Endothelial cell of umbilical vein (primary cell): ENCODE measurements around the gene YEATS4. TPM values are rescaled to one million over a fixed set of nuclear protein-coding genes. Genes with fewer than 3 reads are reported as not detected.

ENCODE experiments used
- BruUV-seq: library from RNA; stranded (reverse); fragments of 400-500 nt; replicated peaks from 2 replicates; lab custom pipeline; 2021; lab: Mats Ljungman, UMichigan
- CTCF ChIA-PET: fragments of 300-600, 350-600 bp; sonication (Branson Sonifier 250); formaldehyde crosslinking; loops from one replicate; lab custom pipeline; 2021; ENCODE audit warnings: antibody characterized with exemption, inconsistent platforms; lab: Charles Lee
- POLR2A ChIA-PET: fragments of 300-600, 350-600 bp; sonication (Branson Sonifier 250); formaldehyde crosslinking; loops from one replicate; lab custom pipeline; 2021; ENCODE audit warnings: antibody characterized with exemption, inconsistent platforms; lab: Charles Lee
- DNase-seq: peaks from one replicate; pipeline ENCODE4 v3.0.0-alpha.2; 2011; ENCODE audit warnings: low read depth, low spot score
- FAIRE-seq: peaks from 2 replicates; lab custom pipeline; 2011; peaks lifted over from hg19 to GRCh38; lab: Jason Lieb, UNC
- H2AFZ ChIP-seq: 2 replicates; pipeline ENCODE4 v1.6.0; 2012; ENCODE audit warnings: low read depth, low read length, control low read depth, inconsistent platforms
- H3K27ac ChIP-seq: 2 replicates; pipeline ENCODE4 v1.5.1; 2011; ENCODE audit warnings: low read depth, mild to moderate bottlenecking, control low read depth, low read length, moderate library complexity; ENCODE audit not compliant: insufficient read depth
- H3K27me3 ChIP-seq, 2 experiments: 2 replicates each; pipeline versions ENCODE4 v1.6.0 to v1.6.1; 2011; ENCODE audit warnings: low read length in 2 of 2, mixed read lengths in 1 of 2; ENCODE audit not compliant: control insufficient read depth in 2 of 2, insufficient read depth in 2 of 2
- H3K36me3 ChIP-seq, 2 experiments: 2 replicates in 1 of 2; 3 replicates in 1 of 2; pipeline ENCODE4 v1.5.1; 2011; ENCODE audit warnings: low read length in 2 of 2, mild to moderate bottlenecking in 1 of 2, moderate library complexity in 1 of 2; ENCODE audit not compliant: control insufficient read depth in 2 of 2, insufficient read depth in 2 of 2; ENCODE audit errors: extremely low read depth in 1 of 2
- H3K4me1 ChIP-seq: 3 replicates; pipeline ENCODE4 v1.5.1; 2011; ENCODE audit warnings: mild to moderate bottlenecking, low read length; ENCODE audit not compliant: control insufficient read depth, insufficient read depth; ENCODE audit errors: extremely low read depth
- H3K4me2 ChIP-seq: 2 replicates; pipeline ENCODE4 v1.6.1; 2011; ENCODE audit warnings: low read length, control low read depth, mixed read lengths; ENCODE audit not compliant: insufficient read depth
- H3K4me3 ChIP-seq, 3 experiments: fragments of 200-600 bp in 1 of 3; sonication (generic), shearing (Covaris generic) in 1 of 3; replicated peaks in 1 of 3; 2 replicates each; pipeline ENCODE4 v1.5.1; 2011 to 2016; ENCODE audit warnings: control low read depth in 3 of 3, low read length in 3 of 3, mild to moderate bottlenecking in 2 of 3, inconsistent platforms in 1 of 3, low read depth in 1 of 3, moderate library complexity in 1 of 3; ENCODE audit not compliant: insufficient read depth in 1 of 3
- H3K79me2 ChIP-seq: 2 replicates; pipeline ENCODE4 v1.6.0; 2012; ENCODE audit warnings: low read length, inconsistent platforms; ENCODE audit not compliant: control insufficient read depth, insufficient read depth
- H3K9ac ChIP-seq: replicated peaks from 2 replicates; pipeline ENCODE3; 2011; ENCODE audit warnings: low read length, control low read depth; ENCODE audit not compliant: insufficient read depth; ENCODE audit errors: extremely low read depth
- H3K9me1 ChIP-seq: replicated peaks from 3 replicates; pipeline ENCODE4 v1.6.0; 2011; ENCODE audit warnings: mild to moderate bottlenecking, low read length; ENCODE audit not compliant: control insufficient read depth, insufficient read depth; ENCODE audit errors: extremely low read depth
- H3K9me3 ChIP-seq: replicated peaks from 2 replicates; pipeline ENCODE4 v1.5.1; 2012; ENCODE audit warnings: low read length, inconsistent platforms; ENCODE audit not compliant: control insufficient read depth, insufficient read depth
- H4K20me1 ChIP-seq: replicated peaks from 2 replicates; pipeline ENCODE3; 2011; ENCODE audit warnings: mild to moderate bottlenecking, low read length; ENCODE audit not compliant: control insufficient read depth, insufficient read depth; ENCODE audit errors: extremely low read depth
- EZH2 ChIP-seq: IDR thresholded peaks from 2 replicates; pipeline ENCODE4 v1.6.1; 2012; ENCODE audit warnings: borderline replicate concordance, low read depth, mild to moderate bottlenecking, moderate library complexity, low read length, inconsistent platforms; ENCODE audit not compliant: severe bottlenecking
- FOS ChIP-seq: IDR thresholded peaks from 2 replicates; pipeline ENCODE4 v1.6.1; 2011; ENCODE audit warnings: mild to moderate bottlenecking, low read length, moderate library complexity, borderline replicate concordance; ENCODE audit not compliant: insufficient read depth
- GATA2 ChIP-seq: IDR thresholded peaks from 2 replicates; pipeline ENCODE4 v1.7.0; 2011; ENCODE audit warnings: low read depth, mild to moderate bottlenecking, moderate library complexity, mixed read lengths, low read length; ENCODE audit not compliant: insufficient read length, insufficient read depth
- JUN ChIP-seq: IDR thresholded peaks from 2 replicates; pipeline ENCODE4 v1.6.1; 2011; ENCODE audit warnings: borderline replicate concordance, low read depth; ENCODE audit not compliant: insufficient read length, insufficient read depth
- MYC ChIP-seq: IDR thresholded peaks from one replicate; pipeline ENCODE4 v1.6.1; 2011; ENCODE audit warnings: mild to moderate bottlenecking, low read depth, low read length
- POLR2A ChIP-seq: IDR thresholded peaks from 2 replicates; pipeline ENCODE4 v1.6.1; 2012; ENCODE audit warnings: low read depth, mild to moderate bottlenecking, control low read depth, low read length
- POLR2AphosphoS5 ChIP-seq: IDR thresholded peaks from 2 replicates; pipeline ENCODE4 v1.6.1; 2012; ENCODE audit warnings: low read depth, mild to moderate bottlenecking, control low read depth, low read length, moderate library complexity; ENCODE audit not compliant: insufficient read depth
- dilution Hi-C: fragments of 300-500 bp; cut with MboI; formaldehyde crosslinking; loops from one replicate; pipeline ENCODE4 v1.15.0; 2019; ENCODE audit warnings: low sequenced_read_pairs; ENCODE audit not compliant: extremely low pct_ligation_motif_present
- intact Hi-C: fragments of 100-400 bp; cut with micrococcal nuclease; formaldehyde crosslinking; loops from one replicate; pipeline ENCODE4 v1.10.0; 2022
- polyA plus RNA-seq, 4 experiments: library from polyadenylated mRNA; depleted of rRNA in 3 of 4; stranded (reverse) in 3 of 4; unstranded in 1 of 4; fragments of >200 nt; gene quantifications; 2 replicates each; pipeline versions ENCODE4 v1.2.1 to v1.2.3, GENCODE V29; 2011 to 2012; ENCODE audit warnings: missing spikeins in 1 of 4
- total RNA-seq: library from RNA; stranded (reverse); gene quantifications from 2 replicates; pipeline ENCODE4 v1.2.3, GENCODE V29; 2021
- TF ChIP-seq, protein P1 (sequence below): IDR thresholded peaks from 2 replicates; pipeline ENCODE4 v1.6.1; 2011; ENCODE audit not compliant: insufficient read depth, insufficient read length
- TF ChIP-seq, protein P2 (sequence below), 2 donors: IDR thresholded peaks; 1 replicate in 1 of 2; 2 replicates in 1 of 2; pipeline ENCODE4 v1.5.1; 2011; ENCODE audit warnings: low read length in 2 of 2, mild to moderate bottlenecking in 2 of 2, moderate library complexity in 2 of 2, control low read depth in 1 of 2, inconsistent platforms in 1 of 2, low read depth in 1 of 2; ENCODE audit not compliant: insufficient read depth in 1 of 2; ENCODE audit errors: extremely low read depth in 1 of 2

The YEATS4 gene
- total and polyA plus RNA-seq, 2 donors (not counting 3 experiments of a cell fraction or from before 2014, with no cell fraction given) = 13.6 to 16.7 TPM

DNA sequence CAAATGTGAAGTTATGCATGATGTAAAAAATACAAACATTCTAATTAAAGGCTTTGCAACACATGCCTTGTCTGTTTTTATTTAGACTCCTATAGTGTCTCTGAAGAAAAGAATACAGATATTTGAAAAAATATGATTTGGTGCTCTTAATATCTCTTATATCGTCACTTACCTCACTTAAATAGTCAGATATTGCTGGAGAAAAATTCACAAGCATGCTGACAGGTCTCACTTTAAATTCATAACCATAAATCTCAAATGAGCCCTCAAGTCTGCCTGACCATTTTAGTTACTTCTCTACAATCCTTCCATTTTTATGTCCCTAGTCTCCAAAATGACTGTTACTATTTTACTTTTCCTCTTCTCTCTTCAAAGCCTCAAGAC, 5.4 kb upstream of the YEATS4 start:
- Histone ChIP-seq H4K20me1 (no peaks in the 10 kb centered on the region), H2AFZ (no peak overlapping the region), H3K79me2 (no peaks in the 10 kb centered on the region), H3K9me1 (no peaks in the 10 kb centered on the region), H3K27me3 (peaks cover 0 to 5% of the 10 kb centered on the region in 2 experiments), H3K9ac (no peak overlapping the region), H3K4me1 (peaks cover 5% of the 10 kb centered on the region), H3K4me2 (no peak overlapping the region), H3K9me3 (no peaks in the 10 kb centered on the region), H3K36me3 (no peaks in the 10 kb centered on the region), H3K4me3 (no peak overlapping the region), H3K27ac (no peak overlapping the region)
- FAIRE-seq (no peak), DNase-seq (no peak)
- POLR2A ChIA-PET = no interaction called here
- dilution Hi-C loops (no loop called here), intact Hi-C loops (no loop called here)
- no TSS peak for BruUV-seq
- TF ChIP-seq FOS = no peak
- no peak for TF ChIP-seq POLR2AphosphoS5
- TF ChIP-seq JUN = no peak
- TF ChIP-seq MYC = no peak
- TF ChIP-seq, protein P1, sequence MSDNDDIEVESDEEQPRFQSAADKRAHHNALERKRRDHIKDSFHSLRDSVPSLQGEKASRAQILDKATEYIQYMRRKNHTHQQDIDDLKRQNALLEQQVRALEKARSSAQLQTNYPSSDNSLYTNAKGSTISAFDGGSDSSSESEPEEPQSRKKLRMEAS = no peak
- no peak for TF ChIP-seq GATA2
- no peak for TF ChIP-seq EZH2
- no peak for TF ChIP-seq POLR2A
- TF ChIP-seq, protein P2, sequence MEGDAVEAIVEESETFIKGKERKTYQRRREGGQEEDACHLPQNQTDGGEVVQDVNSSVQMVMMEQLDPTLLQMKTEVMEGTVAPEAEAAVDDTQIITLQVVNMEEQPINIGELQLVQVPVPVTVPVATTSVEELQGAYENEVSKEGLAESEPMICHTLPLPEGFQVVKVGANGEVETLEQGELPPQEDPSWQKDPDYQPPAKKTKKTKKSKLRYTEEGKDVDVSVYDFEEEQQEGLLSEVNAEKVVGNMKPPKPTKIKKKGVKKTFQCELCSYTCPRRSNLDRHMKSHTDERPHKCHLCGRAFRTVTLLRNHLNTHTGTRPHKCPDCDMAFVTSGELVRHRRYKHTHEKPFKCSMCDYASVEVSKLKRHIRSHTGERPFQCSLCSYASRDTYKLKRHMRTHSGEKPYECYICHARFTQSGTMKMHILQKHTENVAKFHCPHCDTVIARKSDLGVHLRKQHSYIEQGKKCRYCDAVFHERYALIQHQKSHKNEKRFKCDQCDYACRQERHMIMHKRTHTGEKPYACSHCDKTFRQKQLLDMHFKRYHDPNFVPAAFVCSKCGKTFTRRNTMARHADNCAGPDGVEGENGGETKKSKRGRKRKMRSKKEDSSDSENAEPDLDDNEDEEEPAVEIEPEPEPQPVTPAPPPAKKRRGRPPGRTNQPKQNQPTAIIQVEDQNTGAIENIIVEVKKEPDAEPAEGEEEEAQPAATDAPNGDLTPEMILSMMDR (IDR thresholded peaks at IDR 0.05; ENCODE audit: extremely low read depth in 1 of 2, insufficient read depth in 1 of 2, low read depth in 1 of 2, low read length in 2 of 2) = no peak
- CTCF ChIA-PET = interaction anchor here (2.0 kb wide), 1 partner anchor 216 kb away, joined by 7 read pairs; no protein-coding TSS in a partner anchor
